ENCODE results near the gene GNAT2.
"Not testable (repeated sequence)": the region's sequence is repeated elsewhere in the genome, so short reads cannot be mapped to it uniquely, and the experiment has no call there.

Gene GNAT2

GRCh38 chr1:109619576-109620400 is at the start of gene GNAT2, which contains the start of gene AMPD2:
Gene GNAT2, minus strand, starts transcription at chr1:109619616. Its CDS starts 6,746 bp downstream, at chr1:109612870.
Gene AMPD2, plus strand, starts transcription at chr1:109619837. Its CDS starts 1,339 bp downstream, at chr1:109621176.
- TF ChIP-seq CTCF (IDR thresholded peaks at IDR 0.05; ENCODE audit: low read length, missing control alignments), result no peak
- peak; percentile 89 for DNase-seq (ENCODE audit: low read depth)
- H3K4me3 ChIP-seq (replicated peaks; ENCODE audit: low read depth, low read length), result peak within 1 kb of the TSS; percentile 99

- DNase-seq (ENCODE audit: low read depth), result no peak
- no peak for TF ChIP-seq CTCF (IDR thresholded peaks at IDR 0.05; ENCODE audit: low read length, missing control alignments)
- peak overlapping the region; percentile 60 for H3K4me3 ChIP-seq (replicated peaks; ENCODE audit: low read depth, low read length)
These were observed 48.8 kb upstream of the GNAT2 start for GRCh38 chr1:109668123-109668775.

- DNase-seq (ENCODE audit: low read depth), result peak; percentile 86
- no peak for TF ChIP-seq CTCF (IDR thresholded peaks at IDR 0.05; ENCODE audit: low read length, missing control alignments)
- H3K4me3 ChIP-seq (replicated peaks; ENCODE audit: low read depth, low read length), result peak within 1 kb of the TSS; percentile 60
These were observed 48.2 kb upstream of the GNAT2 start, which contains the start of gene GSTM2 for GRCh38 chr1:109667452-109668122. Gene GSTM2, plus strand, starts transcription at chr1:109668057. Its CDS starts 59 bp downstream, at chr1:109668116.

- DNase-seq (ENCODE audit: low read depth), result no peak
- no peak overlapping the region for H3K4me3 ChIP-seq (replicated peaks; ENCODE audit: low read depth, low read length)
- no peak for TF ChIP-seq CTCF (IDR thresholded peaks at IDR 0.05; ENCODE audit: low read length, missing control alignments)
These were observed 45.3 kb upstream of the GNAT2 start for GRCh38 chr1:109664671-109665070.

GRCh38 chr1:109661391-109661790 is 42.0 kb upstream of the GNAT2 start:
- H3K4me3 ChIP-seq (replicated peaks; ENCODE audit: low read depth, low read length), result no peak overlapping the region
- no peak for DNase-seq (ENCODE audit: low read depth)
- no peak for TF ChIP-seq CTCF (IDR thresholded peaks at IDR 0.05; ENCODE audit: low read length, missing control alignments)

- H3K4me3 ChIP-seq (replicated peaks; ENCODE audit: low read depth, low read length), result not testable (repeated sequence)
These were observed 41.2 kb upstream of the GNAT2 start for GRCh38 chr1:109660691-109661026.

More at GRCh38 chr1:109660691-109661026, 41.2 kb upstream of the GNAT2 start:
- not testable (repeated sequence) for DNase-seq (ENCODE audit: low read depth)

All from fibroblast of pulmonary artery (primary cell).